Activated T-helper 9 cell treated with anti-CD3 and anti-CD28 coated beads, Interleukin-2, amount 50 U/mL, for 16 hours (primary cell): ENCODE measurements around the gene SLC38A6.
A peak's percentile ranks its signal among the peaks of the same experiment; 100 is the strongest.

Experiments used
- DNase-seq: peaks from one replicate; pipeline ENCODE4 v3.0.0-alpha.2; 2020; ENCODE audit warnings: low read depth

Gene SLC38A6

DNA sequence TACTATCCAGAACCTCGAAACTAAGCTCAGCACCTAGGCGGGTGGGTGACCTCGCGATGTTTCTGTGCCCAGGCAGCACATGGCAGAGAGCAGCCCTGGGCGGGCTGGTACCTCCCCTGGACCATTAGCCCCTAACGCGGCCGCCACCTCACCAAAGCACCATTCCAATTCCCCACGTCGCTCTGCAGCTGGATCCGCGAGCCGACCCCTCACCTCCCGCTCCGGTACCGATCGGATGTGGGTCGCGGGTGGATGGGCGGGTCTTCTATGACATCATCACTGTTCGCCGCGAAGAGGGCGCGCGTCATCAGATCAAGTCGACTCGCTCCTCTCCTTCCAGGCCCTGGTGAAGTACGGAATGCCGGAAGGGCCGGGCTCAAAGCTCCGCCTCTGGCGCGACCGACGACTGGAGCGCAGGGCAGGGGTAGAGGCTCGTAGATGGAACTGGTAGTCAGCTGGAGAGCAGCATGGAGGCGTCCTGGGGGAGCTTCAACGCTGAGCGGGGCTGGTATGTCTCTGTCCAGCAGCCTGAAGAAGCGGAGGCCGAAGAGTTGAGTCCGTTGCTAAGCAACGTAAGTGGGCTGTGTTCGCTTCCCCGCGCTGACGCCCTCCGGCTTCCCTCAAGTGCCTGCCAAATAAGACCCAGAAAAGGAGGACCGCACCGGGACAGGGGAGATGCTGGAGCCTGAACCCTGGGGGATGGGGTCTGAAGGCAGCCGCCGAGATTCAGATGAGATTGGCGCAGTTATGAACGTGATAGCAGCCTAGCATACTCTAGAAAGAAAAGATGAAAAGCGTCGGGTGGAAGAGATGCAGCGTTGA is at the start of gene SLC38A6, which contains the start of gene TRMT5:
SLC38A6 (plus strand) TSS at position 435 of the 822 bp plus-strand sequence; CDS start at position 468, 33 bp downstream.
TRMT5 (minus strand) TSS at position 269 of the 822 bp plus-strand sequence; CDS start at position 163, 106 bp downstream.
- DNase-seq, result peak; percentile 84

DNA sequence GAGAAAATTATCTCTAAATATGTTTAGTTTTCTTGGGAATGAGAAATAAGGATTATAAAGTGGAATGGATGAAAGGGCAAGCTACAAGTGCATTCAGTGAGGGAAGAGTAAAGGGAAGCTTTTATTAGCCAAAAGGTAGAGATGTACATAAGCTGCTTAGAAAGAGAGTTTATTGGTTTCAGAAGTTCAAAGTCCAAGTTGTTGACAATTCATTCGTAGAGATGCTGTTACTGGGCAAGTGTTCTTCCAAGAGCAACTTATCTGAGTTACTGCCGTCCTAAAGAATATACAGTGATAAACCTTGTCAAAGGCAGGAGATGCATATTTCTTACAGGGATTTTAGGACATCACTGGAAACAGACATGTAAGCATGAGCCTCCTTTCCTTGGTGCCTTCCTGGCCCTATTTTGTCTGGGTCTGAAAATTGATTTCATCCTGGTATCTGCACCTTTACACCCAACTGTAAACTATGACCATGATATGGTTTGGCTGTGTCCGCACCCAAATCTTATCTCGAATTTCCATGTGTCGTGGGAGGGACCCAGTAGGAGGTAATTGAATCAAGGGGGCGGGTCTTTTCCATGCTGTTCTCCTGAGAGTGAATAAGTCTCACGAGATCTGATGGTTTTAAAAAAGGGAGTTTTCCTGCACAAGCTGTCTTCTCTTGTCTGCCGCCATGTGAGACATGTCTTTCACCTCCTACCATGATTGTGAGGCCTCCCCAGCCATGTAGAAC is 47.0 kb upstream of the SLC38A6 start:
- DNase-seq, result no peak

DNA sequence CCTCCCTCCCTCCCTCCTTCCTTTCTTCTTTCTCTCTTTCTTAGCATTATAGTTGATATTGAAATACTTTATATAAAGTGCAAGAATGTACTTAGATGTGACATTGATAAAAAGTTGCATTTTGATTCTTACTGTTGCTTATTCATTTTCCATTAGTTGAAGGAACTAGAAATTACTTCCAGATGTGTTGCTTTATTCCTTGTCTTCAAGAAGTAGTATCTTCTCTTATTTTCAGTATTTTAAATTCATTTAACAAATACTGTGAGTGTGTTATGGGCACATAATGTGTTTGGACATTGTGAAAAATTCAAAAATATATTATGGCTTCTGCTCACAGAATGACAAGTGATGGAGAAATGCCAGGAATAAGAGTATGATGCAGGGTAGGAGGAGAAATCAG is 45.7 kb upstream of the SLC38A6 start:
- DNase-seq, result no peak

DNA sequence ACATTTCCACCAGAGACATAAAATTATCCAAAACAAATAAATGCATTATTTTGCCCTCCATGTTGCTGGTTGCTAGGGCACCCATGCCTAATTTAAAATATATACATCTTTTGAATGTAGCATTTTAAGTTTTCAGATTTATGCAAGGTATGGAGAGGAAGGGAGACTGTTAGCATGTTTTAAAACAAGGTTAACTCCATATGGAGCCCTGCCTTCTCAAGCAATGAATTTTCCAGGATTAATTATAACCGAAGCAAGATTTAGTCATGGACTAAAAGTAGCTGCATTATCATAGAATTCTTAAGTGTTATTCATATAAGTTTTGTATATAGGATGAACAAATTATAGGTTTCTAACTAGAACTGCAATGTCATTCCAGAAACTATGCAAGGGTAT is 37.4 kb upstream of the SLC38A6 start:
- DNase-seq, result no peak

DNA sequence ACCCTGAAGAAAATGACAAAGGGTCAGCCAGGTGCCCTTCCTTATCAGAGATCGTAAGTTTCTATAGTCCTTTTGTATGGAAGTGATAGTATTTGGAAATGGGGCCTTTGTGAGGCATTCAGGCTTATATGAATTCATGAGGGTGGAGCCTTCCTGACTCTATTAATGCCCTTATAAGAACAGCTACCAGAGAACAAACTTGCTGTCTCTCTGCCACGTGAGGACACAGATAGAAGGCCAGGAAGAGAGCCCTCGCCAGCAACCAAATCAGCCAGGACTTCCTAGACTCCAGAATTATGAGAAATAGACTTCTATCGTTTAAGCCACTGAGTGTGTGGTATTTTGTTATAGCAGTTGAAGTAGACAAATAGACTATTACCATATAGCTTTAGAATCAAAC is 36.8 kb upstream of the SLC38A6 start:
- no peak for DNase-seq

DNA sequence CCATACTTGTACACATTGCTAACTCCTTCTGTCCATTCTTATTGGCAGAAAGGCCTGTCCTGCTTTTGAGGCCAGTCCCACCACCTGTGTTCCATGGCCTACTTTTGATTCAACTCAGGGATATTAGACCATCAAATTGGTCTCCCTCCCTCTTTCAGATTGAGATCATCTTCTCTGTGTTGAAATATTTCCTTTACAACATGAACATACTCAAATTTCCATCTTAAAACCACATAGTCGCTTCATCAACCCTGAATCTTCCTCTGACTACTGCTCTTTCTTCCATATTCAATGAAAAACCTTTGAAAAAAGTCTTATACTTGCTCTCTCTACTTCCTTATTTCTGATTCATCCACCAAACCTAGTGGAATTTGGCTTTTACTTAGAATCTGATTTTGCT is 35.1 kb upstream of the SLC38A6 start:
- no peak for DNase-seq

DNA sequence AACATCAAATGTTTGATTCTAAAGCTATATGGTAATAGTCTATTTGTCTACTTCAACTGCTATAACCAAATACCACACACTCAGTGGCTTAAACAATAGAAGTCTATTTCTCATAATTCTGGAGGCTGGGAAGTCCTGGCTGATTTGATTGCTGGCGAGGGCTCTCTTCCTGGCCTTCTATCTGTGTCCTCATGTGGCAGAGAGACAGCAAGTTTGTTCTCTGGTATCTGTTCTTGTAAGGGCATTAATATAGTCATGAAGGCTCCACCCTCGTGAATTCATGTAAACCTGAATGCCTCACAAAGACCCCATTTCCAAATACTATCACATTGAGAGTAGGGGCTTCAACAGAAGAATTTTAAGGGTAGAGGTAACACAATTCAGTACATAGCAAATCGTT is 34.3 kb upstream of the SLC38A6 start:
- DNase-seq, result no peak

DNA sequence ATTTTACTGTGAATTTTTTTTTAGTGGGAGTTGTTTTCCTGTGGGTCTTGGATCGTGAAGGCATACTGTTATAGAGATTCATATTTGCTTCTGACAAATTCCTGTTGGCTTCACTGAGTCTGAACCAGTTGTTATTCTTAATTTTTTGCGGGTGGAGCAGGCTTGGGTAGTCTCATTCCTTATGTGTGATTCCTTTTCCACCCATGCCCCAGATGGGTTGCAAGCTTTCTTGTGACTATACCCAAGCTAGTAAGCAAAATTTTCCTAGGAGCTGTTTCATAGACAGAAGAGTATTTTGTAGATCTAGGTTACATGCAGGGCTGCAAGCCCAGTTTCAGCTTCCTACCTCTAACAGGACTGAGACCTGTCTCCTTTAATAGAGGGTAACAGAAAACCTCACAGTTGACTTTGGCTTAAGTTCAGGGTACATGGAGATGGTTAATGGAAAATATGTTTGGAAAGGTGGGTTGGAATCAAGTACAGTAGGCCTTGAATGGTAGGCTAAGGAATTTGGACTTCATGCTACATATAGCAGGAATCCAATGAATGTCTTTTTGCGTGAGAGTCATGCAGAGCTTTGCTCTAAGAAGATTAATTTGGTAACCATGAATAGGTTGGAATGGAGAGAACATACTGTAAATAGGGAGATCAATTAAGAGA is 29.1 kb upstream of the SLC38A6 start:
- no peak for DNase-seq

DNA sequence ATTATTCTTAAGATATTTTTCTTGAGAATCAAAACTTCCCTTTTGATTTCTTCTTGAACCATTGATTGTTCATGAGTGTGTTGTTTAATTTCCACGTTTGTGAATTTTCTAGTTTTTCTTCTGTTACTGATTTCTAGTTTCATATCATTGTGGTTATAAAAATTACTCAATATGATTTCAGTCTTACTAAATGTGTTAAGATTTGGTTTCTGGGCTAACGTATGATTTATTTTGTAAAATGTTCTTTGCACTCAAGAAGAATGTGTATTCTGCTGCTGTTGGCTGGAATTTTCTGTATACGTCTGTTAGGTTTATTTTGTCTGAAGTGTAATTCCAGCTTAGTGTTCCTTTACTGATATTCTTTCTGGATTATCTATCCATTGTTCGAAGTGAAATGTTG is 24.8 kb upstream of the SLC38A6 start:
- DNase-seq, result no peak

DNA sequence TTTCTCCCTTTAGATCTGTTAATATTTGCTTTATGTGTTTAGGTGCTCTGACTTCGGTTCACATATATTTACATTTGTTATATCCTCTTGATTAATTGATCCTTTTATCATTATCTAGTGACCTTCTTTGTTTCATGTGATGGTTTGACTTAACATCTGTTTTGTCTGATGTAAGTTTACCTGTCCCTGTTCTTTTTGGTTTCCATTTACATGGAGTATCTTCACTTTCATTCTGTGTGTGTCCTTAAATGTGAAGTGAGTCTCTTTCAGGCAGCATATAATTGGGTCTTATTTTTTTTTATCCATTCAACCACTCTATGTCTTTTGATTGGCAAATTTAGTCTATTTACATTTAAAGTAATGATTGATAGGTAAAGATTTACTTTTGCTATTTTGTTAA is 24.4 kb upstream of the SLC38A6 start:
- no peak for DNase-seq

DNA sequence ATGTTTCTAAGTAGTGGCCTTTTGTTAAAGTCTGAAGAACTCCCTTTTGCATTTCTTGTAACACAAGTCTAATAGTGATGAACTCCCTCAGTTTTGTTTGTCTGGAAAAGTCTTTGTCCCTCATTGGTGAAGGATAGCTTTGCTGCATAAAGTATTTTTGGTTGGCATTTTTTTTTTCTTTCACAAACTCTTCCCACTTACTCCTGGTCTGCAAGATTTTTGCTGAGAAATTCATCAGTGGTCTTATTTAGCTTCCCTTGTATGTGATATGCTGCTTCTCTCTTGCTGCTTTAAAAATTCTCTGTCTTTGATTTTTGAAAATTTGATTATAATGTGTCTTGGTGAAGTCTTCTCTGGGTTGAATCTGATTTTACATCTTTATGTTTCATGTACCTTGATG is 22.9 kb upstream of the SLC38A6 start:
- no peak for DNase-seq

DNA sequence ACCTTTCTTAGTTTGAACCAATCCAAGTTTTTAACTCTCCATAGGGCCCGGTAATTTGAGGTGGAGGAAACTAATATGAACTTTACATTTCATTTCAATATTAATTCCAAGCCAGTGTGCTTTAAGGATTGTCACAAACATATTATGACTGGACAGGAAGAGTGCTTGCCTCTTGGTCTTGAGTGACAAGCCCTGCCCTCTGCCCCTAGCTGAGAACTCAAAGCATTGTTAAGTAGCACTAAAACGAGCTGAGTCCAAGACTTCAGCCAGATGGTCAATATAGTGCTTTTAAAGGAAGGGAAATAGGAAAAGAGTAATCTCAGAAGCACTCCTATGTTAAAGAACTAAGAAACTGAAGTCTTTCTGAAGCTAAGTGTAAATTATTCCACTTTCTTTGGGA is 17.3 kb upstream of the SLC38A6 start:
- DNase-seq, result no peak

DNA sequence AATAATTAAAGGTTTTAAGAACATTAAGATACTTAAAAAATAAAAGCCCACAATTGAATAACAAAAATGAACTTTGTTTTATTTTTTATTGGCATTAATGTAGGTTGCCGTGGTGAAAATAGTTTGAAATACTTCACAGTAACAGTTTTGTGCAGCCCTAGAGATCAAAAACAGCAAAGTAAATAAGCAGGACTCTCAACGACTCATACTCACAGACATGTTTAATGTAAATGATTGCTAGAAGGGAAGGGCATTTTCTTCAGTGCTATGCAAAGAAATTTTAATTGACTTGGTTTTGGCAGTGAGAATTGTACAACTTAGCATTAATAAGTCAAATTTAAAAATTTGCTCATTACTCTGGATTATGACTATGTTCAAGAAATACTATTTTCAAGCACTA is 16.1 kb upstream of the SLC38A6 start:
- DNase-seq, result no peak

DNA sequence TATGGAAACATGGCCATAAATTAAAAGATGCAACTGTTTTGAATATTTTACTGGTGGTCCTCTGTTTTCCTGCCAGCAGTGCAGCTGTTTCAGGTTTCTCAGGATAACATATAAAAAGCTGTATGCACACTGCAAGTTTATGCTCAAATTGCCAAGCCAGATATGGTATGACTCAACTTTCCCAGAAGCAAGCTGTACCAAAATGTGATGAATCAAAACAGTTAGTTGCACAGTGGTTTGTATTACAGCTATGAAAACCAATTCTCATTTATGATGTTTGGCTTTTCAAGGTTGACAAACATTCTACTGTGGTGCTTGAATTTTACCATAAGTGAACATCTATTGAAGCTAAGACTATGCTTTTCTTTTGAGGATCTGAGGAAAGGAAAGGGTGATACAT is 15.6 kb upstream of the SLC38A6 start:
- no peak for DNase-seq

DNA sequence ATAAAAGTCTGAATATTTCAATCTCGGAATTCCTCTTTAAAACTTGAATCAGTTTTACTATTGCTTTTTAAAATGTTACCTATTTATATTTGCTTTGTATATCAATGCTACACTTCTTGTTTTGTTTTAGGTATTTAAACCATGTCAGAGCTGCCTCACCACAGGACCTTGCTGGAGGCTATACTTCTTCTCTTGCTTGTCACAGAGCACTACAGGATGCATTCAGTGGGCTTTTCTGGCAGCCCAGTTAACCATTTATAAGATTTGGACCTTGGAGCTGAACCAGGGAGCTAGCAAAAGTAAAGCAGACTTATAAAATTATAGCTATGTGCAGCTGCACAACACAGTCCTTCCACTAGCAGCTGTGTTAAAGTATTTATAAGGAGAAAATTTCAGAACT is 12.9 kb upstream of the SLC38A6 start:
- DNase-seq, result no peak

DNA sequence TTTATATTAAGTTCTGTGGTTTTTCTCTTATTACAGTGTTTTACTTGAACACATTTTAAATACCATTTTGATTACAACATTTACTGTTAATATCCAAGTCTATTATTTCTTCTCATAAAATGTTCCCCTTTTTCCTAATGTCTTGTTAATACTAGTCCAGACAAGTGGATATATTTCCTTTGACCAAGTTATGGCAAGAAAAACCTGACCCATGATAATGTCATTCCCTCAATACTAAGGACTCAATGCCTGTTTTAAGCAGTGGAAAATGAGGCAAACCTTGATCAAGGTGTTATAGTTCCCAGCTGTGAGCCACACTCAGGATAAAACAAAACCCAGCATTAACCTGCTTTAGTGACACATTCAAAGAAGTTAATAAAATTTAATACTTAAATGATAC is 12.4 kb upstream of the SLC38A6 start:
- DNase-seq, result no peak

DNA sequence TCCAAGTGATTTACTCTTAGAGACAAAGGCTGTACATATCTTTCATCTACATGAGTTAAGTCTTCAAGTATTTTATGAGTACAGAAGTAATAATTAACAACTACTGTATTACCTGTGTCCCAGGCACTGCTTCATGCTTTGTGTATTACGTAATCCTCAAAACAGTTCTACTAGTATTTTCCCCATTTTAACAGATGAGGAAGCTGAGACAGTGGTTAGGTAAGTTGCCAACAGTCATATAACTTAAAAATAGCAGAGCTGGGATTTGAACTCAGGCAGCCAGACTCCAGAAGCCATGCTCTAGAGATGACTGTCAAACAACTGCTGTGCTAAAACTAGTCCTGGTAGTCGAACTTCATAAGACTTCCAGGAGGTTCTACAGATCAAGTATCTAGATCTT is 10.9 kb upstream of the SLC38A6 start:
- no peak for DNase-seq

DNA sequence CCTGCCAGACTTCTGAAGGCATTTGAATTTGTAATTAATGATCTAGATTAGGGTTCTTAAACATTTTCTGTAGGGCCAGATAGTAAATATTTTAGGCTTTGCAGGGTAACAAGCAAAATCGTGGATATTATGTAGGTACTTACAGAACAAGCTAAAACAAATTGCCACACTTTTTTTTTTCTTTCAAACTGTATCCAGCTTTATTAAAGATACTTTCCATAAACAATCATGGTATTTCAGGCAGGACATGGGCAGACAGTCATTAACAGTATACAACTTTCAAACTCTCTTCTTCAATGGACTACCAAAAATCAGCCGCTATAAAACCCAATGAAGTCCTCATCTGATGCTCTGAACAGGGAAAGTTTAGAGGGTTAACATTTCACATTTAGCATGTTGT is 9.8 kb upstream of the SLC38A6 start:
- no peak for DNase-seq

DNA sequence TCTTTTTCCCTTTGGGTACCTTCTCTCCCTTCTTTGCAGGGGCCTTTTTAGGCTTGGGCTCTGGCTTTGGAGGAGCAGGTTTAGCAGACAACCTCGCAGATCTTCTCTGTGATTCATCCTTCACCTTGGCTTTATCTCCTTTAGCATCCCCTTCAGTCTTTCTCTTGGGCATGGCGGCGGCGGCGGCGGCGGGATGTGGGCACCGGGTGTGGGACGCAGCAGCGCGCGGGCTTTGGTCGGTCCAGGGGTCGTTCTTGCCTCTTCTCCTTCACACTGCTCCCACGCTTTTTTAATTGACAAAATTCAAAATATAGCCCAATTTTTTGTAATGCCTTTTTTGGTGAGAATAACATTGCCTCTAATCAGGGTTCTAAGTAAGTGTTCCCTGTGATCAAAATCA is 8.8 kb upstream of the SLC38A6 start:
- DNase-seq, result no peak

DNA sequence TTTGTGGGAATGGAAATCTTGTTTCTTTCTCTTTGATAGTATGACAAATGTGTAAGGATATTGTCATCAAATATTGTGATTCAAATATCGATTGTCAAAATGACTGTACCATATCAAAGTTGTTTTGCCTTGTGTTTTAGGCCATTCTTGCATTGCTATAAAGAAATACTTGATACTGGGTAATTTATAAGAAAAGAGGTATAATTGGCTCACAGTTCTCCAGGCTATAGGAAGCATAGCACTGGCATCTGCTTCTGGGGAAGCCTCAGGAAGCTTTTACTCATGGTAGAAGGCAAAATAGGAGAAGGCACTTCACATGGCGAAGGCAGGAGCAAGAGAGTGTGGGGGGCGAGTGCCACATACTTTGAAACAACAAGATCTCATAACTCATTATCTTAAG is 8.0 kb upstream of the SLC38A6 start:
- no peak for DNase-seq

DNA sequence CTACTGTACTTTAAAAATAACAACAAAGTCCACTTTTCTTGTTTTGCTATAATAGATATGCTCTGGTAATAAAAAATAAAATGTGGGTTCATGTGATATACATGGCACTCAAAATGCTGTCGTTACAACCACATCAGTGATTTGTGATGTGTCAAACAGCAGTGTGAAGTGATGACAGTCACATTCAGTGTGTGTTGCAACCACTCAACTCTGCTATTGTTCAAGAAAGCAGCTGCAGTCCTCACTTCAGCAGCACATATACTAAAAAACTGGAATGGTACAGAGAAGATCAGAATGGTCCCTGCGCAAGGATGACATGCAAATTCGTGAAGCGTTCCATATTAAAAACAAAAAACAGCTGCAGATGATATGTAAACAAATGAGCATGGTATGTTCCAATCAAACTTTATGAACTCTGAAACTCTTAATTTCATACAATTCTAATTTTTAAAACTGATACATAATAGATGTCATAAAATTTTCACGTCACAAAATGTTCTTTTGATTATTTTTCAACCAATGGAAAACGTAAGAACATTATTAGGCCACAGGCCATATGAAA is 6.9 kb upstream of the SLC38A6 start:
- DNase-seq, result no peak

DNA sequence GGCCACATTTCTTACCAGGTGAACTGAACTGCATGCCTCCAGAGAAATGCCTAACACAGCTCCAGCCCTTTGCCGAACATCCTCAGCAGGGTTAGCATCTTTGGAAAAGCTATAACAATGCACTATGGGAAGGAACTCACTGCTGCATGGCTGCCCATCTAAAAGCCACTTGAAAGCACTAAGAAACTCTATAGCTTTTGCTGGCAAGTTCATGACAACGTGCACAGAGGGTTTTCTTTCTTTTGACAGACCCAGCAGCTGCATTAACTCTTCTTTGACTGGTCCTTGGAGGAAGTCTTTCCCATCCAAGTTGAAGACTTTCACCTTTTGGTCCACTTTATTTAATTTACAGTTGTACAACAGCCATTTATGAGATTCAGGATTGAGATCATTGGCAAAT is 5.5 kb upstream of the SLC38A6 start:
- DNase-seq, result no peak

DNA sequence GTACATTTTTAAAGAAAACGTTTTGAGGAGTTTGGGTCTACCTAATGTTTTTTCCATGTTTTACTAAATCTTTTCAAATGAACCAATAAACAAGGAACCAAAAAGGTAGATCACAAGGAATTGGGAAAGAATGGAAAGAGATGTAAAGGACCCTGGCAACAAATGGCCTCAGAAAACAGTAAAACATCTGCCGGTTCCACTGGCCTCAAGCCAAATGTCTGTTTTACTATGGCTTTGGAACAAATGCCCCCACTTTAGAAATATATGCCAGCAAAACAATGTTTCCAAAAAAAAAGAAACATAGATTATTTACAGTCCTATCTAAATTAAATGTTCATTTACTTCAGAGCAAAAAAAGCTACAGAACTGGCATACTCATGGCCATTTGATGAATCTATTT is 3.2 kb upstream of the SLC38A6 start:
- DNase-seq, result no peak
